Stimulated activated CD4-positive, alpha-beta T cell treated with anti-CD3 and anti-CD28 coated beads, Interleukin-1b, Interleukin-23, amount 100 ng/mL, for 1 hour (primary cell): Measurements from ENCODE around the gene PAQR6.
A peak's percentile ranks its signal among the peaks of the same experiment; 100 is the strongest.

ENCODE experiments used
- DNase-seq, 2 donors: peaks; one replicate each; pipeline ENCODE4 v3.0.0-alpha.2; 2020; ENCODE audit warnings: low read depth in 2 of 2

The PAQR6 gene, protein sequence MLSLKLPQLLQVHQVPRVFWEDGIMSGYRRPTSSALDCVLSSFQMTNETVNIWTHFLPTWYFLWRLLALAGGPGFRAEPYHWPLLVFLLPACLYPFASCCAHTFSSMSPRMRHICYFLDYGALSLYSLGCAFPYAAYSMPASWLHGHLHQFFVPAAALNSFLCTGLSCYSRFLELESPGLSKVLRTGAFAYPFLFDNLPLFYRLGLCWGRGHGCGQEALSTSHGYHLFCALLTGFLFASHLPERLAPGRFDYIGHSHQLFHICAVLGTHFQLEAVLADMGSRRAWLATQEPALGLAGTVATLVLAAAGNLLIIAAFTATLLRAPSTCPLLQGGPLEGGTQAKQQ

GRCh38 chr1:156247460-156248322 lies at the start of gene PAQR6:
Gene PAQR6, minus strand, starts transcription at chr1:156248056. Its CDS starts 1,325 bp downstream, at chr1:156246731.
- DNase-seq: no peak

- peak in 1 of 2 donors; percentile 7 for DNase-seq
These were observed 47.6 kb upstream of the PAQR6 start, which contains the start of gene GLMP for GRCh38 chr1:156295391-156295947. Gene GLMP, minus strand, starts transcription at chr1:156295679. Its CDS starts 34 bp downstream, at chr1:156295645.

GRCh38 chr1:156293895-156294294 lies 46.0 kb upstream of the PAQR6 start:
- no peak for DNase-seq

DNA sequence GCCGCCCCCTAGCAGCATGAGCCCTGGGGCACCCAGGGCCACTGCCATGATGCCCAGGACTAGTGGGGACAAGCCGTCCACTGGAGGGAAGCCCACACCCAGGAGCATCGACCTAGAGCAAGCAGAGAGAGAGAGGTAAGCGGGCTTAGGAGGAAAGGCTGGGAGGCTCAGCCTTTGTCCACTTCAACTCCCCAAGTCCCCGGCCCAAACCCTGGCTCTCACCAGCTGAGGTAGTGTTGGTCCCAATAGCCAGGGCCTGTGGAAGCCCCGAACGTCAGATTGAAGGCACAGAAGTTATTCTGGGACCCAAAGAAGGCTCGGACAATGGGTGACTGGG lies 45.2 kb upstream of the PAQR6 start:
- DNase-seq: no peak

DNA sequence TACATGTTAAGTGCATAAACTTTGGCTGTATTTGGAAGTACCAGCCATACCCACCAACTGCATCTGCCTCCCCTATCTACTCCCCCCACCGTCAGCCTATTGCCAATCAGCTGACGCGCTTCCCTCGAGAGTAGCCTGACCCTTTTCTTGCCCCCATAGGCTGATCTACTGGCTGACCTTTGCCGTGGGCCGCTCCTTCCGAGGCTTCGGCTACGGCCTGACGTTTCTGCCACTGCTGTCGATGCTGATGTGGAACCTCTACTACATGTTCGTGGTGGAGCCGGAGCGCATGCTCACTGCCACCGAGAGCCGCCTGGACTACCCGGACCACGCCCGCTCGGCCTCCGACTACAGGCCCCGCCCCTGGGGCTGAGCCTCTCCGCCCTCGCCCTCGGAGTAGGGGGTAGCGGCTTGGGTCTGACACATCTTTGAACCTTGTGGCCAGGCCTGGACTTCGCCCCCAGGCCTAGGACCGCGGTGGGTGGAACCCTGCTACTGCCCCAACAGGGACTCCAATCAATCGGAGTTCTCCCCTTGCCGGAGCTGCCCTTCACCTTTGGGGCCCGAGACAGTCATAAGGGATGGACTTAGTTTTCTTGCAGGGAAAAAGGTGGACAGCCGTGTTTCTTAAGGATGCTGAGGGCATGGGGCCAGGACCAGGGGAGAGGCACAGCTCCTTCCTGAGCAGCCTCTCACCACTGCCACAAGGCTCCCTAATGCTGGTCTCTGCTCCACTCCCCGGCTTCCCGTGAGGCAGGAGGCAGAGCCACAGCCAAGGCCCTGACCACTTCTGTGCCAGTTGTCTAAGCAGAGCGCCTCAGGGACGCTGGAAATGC lies 43.6 kb upstream of the PAQR6 start:
- DNase-seq: no peak

- DNase-seq: no peak
These were observed 42.0 kb upstream of the PAQR6 start for GRCh38 chr1:156289857-156290256.

GRCh38 chr1:156286061-156286460 lies 38.2 kb upstream of the PAQR6 start:
- no peak for DNase-seq

GRCh38 chr1:156285437-156285836 lies 37.6 kb upstream of the PAQR6 start:
- DNase-seq: no peak

DNA sequence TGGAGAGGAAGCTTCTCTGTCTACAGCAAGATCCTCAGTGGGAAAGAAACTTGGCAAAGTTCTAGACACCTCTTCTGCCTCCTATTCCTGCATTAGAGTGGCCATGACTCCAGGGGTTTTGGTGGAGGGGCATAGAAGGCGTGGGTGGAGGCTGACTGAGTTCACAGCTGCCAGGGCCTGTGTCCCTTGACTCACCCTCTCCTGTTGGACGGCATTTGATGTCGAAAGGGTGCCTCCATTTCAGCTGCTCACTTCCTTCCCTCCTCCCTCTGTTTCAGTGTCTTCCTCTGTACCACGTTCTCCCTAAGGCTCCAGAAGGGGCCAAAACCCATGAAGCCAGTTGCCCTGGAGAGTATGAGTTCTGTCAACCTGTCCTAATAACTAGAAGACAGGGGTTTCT lies 36.9 kb upstream of the PAQR6 start:
- no peak for DNase-seq

DNA sequence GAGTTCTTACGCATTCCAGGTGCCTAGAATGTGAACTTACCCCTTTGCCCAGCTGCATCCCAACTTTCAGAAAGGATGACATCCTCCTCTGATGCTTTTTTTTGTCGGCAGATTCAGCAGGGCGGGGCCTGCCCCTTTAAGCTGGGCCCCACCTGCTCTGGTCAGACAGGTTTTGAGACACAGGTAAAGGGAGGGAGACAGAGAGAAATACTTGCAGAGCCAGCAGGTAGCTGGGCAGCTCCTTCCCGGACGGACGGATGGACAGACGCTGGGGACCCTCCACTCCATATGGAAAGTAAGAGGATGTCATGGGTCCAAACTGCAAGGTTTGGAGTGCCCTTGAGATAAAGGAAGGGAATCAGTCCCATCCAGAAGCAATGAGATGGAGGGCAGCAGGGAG lies 36.3 kb upstream of the PAQR6 start, which contains the start of gene TMEM79:
Gene TMEM79, plus strand, starts transcription at position 214 of the 400 bp plus-strand sequence. CDS start 902 bp downstream, outside the sequence.
- no peak for DNase-seq

DNA sequence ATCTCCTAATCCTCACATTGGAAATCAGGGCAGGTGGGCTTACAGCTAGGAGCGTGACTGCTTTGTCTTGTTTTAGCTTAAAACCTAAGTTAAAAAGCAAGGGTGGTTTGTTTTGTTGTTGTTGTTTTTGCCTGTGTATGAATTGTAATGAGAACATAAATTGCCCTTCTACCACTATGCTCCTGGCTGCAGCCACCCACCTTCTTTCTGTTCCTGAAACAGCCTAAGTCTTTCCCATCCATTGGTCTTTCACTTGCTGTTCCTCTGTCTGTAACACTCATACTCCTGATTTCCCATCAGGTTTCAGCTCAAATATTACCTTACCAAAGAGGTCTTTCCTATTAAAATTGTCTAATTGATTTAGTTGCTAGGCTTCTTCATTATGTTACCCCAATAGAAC lies 35.7 kb upstream of the PAQR6 start:
- DNase-seq: no peak

DNA sequence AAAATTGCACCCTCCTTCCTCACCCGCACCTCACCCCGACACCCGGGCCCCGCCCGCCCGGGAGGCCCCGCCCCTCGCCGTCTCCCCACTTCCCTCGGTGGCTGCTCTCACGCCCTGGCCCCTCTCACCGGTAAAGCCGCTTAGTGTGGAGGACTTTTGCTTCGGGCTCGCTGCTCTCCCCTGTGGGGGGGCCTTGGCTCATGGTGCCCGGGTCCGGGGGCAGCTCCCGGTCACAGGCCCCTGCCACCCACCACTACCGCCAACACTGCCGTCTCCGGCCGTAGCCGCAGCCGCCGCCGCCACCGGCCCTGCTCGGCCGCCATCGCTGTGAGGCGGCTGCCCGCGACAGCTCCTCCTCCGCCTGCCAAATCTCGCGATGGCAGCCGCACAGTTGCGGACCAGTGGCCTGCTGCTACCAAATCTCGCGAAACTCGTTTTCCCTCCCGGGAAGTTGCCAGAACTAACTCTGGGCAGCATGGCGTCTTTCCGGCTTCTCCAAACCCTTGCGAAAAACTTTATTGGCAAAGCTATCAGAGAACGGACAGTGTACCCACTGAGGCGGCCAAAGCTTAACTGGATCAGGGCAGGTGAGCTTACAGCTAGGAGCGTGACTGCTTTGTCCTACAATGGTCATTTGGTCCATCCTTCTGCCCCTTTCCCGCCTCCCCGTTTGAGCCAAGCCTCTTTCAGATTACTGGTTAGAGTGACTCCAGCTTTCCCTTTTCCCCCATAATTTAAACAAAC lies 34.8 kb upstream of the PAQR6 start, which contains the start of gene SMG5:
Gene SMG5, minus strand, starts transcription at position 347 of the 744 bp plus-strand sequence. Its CDS starts 145 bp downstream, at position 202.
- DNase-seq: peak; percentile 79 to 88

DNA sequence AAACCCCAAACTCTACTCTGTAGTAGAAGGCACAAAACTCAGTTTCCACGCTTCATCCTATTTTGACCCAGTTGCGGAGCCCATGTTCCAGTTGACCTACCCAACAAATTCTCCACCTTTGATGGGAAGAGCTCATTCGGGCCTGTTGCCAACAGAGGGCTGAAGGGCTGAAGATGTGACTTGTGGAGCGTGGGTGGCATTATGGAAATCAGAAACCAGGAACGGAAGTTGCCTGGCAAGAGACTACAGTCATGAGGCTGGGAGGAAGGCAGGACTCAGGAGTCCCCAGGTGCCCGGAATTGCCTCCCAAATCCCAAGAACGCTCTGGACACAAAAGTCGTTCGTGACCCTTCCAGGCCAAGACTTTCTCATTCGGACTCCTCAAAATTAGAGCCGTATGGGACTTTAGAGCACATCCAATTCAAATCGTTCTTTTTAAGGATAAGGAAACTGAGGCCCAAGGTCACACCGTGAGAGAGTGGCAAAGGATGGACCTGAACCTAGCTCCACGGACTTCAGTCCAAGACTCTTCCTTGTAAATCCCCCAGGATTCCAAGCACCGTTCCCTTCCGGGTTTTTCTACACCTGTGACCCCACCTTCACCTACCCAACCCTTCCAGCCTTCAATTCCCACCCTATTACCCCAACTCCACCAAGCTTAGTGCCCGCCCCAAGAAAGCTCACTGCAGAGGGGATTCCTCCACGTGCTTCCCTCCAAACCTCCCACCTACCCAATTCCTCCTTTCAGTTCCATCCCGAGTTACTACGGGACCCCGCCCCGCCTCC lies 34.0 kb upstream of the PAQR6 start:
- DNase-seq: no peak

GRCh38 chr1:156281281-156281680 lies 33.4 kb upstream of the PAQR6 start:
- peak in 1 of 2 donors; percentile 17 for DNase-seq

DNA sequence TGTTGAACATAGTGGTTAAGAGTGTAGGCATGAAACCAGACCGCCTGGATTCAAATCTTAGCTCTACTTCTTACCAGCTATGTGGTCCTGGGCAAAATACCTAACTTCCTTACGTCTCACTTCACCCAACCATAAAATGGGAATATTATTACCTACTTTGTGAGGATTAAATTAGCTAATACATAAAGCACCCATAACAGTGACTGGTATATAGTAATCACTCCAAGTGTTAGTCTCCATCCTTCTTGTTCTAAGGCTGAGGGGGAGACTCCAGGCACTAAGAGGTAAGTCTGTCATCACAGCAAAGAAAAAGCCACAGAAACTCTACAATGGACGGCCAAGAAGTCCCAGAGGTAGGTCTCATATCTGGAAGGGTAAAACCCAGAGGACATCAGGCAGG lies 32.0 kb upstream of the PAQR6 start:
- DNase-seq: no peak

- no peak for DNase-seq
These were observed 29.1 kb upstream of the PAQR6 start for GRCh38 chr1:156276966-156277381.

DNA sequence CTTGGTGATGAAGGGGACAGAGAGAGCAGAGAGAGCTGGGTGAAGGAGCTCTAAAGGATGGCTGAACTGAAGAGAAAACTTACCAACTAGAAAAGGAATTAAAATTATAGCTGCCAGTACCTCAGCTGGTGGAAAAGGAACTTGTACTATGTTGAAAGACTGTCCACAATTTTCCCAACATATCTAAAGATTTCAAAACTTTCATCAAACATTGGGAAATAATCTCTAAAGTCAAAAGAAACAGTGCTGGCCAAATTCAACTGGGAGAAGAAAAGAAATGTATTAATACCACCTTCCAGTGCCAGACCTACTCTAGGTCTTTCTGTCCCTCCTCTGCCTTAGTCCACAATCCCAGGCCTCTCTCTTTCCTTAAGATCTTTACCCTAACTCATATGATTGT lies 28.7 kb upstream of the PAQR6 start:
- no peak for DNase-seq

DNA sequence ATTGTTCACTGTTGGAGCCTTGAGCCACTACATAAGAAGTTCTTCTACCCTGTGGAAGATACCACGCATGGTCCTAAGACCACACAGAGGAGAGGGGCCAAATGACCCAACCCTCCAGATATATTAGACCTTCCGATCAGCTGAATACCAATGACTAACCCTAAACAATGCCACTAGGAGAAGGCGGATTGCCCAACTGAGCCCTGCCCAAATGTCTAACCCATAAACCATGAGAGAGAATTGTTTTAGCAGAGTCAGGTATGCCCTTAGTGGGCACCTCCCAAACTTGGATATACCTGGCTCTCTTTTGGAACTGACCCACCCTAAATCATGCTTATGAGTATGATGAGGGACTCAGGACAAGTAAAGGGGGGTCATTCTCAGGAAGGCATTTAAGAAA lies 22.5 kb upstream of the PAQR6 start:
- DNase-seq: no peak

GRCh38 chr1:156268336-156268735 lies 20.5 kb upstream of the PAQR6 start:
- DNase-seq: no peak

GRCh38 chr1:156266051-156266450 lies 18.2 kb upstream of the PAQR6 start:
- no peak for DNase-seq
